LNCaP clone FGC (cell line): Measurements from ENCODE around the gene R3HDM2.

Experiments used
- DNase-seq: peaks from one replicate; pipeline ENCODE4 v3.0.0-alpha.2; 2011; ENCODE audit warnings: low read depth
- H3K4me3 ChIP-seq: 2 replicates; pipeline ENCODE4 v1.5.1; 2011; ENCODE audit warnings: mild to moderate bottlenecking, low read depth, low read length, control low read depth
- CTCF ChIP-seq: IDR thresholded peaks from 2 replicates; pipeline ENCODE4 v1.5.1; 2012; ENCODE audit warnings: mild to moderate bottlenecking; ENCODE audit not compliant: control insufficient read depth, insufficient read depth; ENCODE audit errors: extremely low read depth

The R3HDM2 gene

GRCh38 chr12:57234571-57235016 lies 196.2 kb downstream of the R3HDM2 start:
- no peak for DNase-seq
- H3K4me3 ChIP-seq, result no peak overlapping the region
- no peak for TF ChIP-seq CTCF

- no peak for TF ChIP-seq CTCF
- DNase-seq, result no peak
- no peak overlapping the region for H3K4me3 ChIP-seq
Measured at GRCh38 chr12:57234233-57234570, 196.6 kb downstream of the R3HDM2 start.

- DNase-seq, result no peak
- no peak overlapping the region for H3K4me3 ChIP-seq
- no peak for TF ChIP-seq CTCF
Measured at GRCh38 chr12:57233357-57234232, 197.2 kb downstream of the R3HDM2 start.

GRCh38 chr12:57232156-57232756 lies 198.6 kb downstream of the R3HDM2 start:
- no peak for TF ChIP-seq CTCF
- peak overlapping the region; percentile 89; the same call in 1 of the 2 replicates for H3K4me3 ChIP-seq
- DNase-seq, result no peak

GRCh38 chr12:57231276-57232021 lies 199.4 kb downstream of the R3HDM2 start:
- peak overlapping the region; percentile 89 for H3K4me3 ChIP-seq
- no peak for TF ChIP-seq CTCF

GRCh38 chr12:57230381-57231155 lies 200.3 kb downstream of the R3HDM2 start:
- DNase-seq, result no peak
- TF ChIP-seq CTCF, result no peak
- H3K4me3 ChIP-seq, result peak overlapping the region; percentile 89

More at GRCh38 chr12:57231276-57232021, 199.4 kb downstream of the R3HDM2 start:
- no peak for DNase-seq
